ENCODE results near the gene TGIF2. TPM values are rescaled to one million over a fixed set of nuclear protein-coding genes. Genes with fewer than 3 reads are reported as not detected.

The TGIF2 gene
- total RNA-seq (2022; extraction: Qiagen RNA extraction), result 4.1 to 5.4 TPM (median 4.9 TPM) in 5 replicates

DNA sequence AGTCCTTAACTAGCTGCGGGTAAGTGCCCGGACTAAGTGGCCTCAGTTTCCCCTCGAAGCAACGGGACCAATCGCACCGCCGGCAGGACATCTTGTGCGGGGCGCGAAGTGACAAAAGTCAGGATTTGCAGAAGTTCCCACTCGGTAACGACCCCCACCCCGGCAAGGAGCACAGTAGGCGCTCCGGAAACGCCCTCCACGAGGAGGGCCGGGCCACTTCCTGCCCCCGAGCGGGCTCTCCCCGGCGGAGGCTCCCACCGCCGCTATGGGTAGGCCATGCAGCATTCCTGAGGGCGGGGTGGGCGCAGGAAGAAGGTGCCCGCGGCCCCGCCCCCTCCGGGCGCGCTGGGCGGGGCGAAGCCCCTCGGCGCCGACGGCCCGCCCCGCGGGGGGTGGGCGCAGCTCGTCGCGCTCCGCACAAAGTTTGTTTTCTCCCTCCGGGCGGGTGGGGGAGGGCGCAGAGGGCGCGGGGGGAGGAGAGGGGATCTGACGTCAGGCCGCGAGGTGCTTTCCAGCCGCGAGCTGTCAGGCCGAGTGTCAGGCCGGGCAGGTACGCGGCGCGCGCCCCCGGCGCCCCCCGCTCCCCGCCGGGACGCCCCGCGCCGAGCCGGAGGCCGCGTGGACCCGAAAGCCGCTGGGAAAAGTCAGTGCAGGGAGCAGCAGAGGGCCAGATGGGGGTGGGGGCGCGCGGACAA lies at the start of gene TGIF2:
Gene TGIF2 (plus strand): TSS at position 495 of the 695 bp plus-strand sequence. CDS start 5,178 bp downstream, outside the sequence.

DNA sequence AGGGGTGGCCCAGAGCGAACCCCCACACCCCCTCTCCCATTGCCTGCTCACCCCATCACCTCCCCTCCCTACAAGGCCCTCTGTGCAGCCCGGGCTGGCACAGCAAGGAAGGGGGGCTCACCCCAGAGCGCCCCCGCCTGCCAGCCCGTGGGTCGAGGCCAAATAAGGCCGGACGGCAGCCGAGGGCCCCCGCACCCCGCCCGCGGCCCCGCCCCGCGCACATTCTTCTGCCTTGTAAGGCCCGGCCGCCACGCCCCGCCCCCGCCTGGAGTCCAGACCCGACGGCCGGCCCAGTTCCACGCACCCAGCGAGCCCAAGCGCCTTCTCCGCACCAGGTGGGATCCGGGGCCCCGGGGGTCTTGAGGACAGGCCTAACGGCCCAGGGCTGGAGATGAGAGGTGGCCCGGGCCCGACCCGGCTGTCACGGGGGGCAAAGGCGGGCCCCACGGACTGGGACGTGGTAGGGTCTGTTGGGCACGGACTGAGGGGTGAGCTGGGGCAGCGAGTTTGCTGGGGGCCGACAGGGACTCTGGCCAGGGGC lies 32.1 kb upstream of the TGIF2 start, which contains the start of gene MYL9:
Gene MYL9 (plus strand): TSS at position 293 of the 541 bp plus-strand sequence. CDS start 3,366 bp downstream, outside the sequence.

DNA sequence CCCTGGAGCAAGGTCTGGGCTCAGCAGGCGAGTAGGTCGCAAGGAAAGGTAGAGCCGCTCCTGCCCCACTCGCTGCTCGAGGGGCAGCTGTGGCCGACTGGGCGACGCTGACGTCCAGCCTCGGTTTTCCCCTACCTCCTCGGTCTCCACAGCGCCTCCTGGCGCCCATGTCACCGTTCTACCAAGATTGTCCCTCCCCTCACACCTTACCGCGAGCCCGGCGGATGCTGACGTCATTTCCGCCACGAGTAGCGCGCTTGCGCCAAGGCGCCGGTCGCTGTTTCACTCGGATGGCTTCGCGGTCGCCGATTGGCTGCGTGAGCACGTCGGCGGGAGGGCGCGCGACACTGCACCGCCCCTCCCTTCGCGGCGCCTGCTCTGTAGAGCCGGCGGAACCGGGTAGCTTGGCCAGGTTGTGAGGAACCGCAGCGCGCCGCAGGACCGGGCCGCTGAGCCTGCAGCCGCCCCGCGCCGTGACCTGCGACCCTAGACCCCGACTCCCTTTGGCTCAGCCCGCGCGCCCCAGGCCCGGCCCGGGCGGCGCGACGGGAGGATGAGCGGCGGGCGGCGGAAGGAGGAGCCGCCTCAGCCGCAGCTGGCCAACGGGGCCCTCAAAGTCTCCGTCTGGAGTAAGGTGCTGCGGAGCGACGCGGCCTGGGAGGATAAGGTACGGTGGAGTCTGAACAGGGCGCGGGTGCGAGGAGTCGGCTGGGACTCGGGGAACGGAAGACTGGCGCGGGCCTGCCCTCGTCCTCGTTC lies 32.2 kb downstream of the TGIF2 start, which contains the start of gene RAB5IF:
Gene RAB5IF (plus strand): TSS at position 381 of the 759 bp plus-strand sequence. CDS start 173 bp downstream, at position 554.

Other genes starting within 250 kb of the TGIF2 start
- 17.0 to 27.2 TPM (median 20.2 TPM) in 5 replicates for gene MYL9, start 32.1 kb upstream of the TGIF2 start, total RNA-seq (2022; extraction: Qiagen RNA extraction)
- 199 to 303 TPM (median 280 TPM) in 5 replicates for gene RAB5IF, start 32.2 kb downstream of the TGIF2 start, total RNA-seq (2022; extraction: Qiagen RNA extraction)
- gene SLA2, start 72.6 kb downstream of the TGIF2 start, total RNA-seq (2022; extraction: Qiagen RNA extraction), result not detected in 5 replicates
- 19.9 to 22.3 TPM (median 21.5 TPM) in 5 replicates for gene NDRG3, start 172.5 kb downstream of the TGIF2 start, total RNA-seq (2022; extraction: Qiagen RNA extraction)
- gene DSN1, start 200.2 kb downstream of the TGIF2 start, total RNA-seq (2022; extraction: Qiagen RNA extraction), result 23.1 to 31.0 TPM (median 24.7 TPM) in 5 replicates

All from A549 treated with CORT108297 at 1 μM for 4 hours (cell line).